IPS-15b (cell line): ENCODE results near the gene FRMD6.

Source experiments
- H3K27me3 ChIP-seq: one replicate; pipeline ENCODE4 v1.6.1; 2013; ENCODE audit warnings: low read length; ENCODE audit not compliant: control insufficient read depth, insufficient read depth
- H3K36me3 ChIP-seq: one replicate; pipeline ENCODE4 v1.6.1; 2013; ENCODE audit warnings: low read length; ENCODE audit not compliant: control insufficient read depth, insufficient read depth
- H3K4me1 ChIP-seq: one replicate; pipeline ENCODE4 v1.6.1; 2013; ENCODE audit warnings: mild to moderate bottlenecking, low read length; ENCODE audit not compliant: control insufficient read depth, insufficient read depth
- H3K4me3 ChIP-seq: one replicate; pipeline ENCODE4 v1.5.1; 2013; ENCODE audit warnings: low read depth, low read length
- H3K9ac ChIP-seq: one replicate; pipeline ENCODE4 v1.6.1; 2013; ENCODE audit warnings: low read depth, mild to moderate bottlenecking, low read length
- H3K9me3 ChIP-seq: one replicate; pipeline ENCODE4 v1.6.1; 2013; ENCODE audit warnings: mild to moderate bottlenecking, low read length; ENCODE audit not compliant: control insufficient read depth, insufficient read depth

The FRMD6 gene

GRCh38 chr14:51676549-51676948, 24.8 kb downstream of the FRMD6 start:
- H3K9ac ChIP-seq = no peak overlapping the region
- H3K27me3 ChIP-seq = no peaks in the 10 kb centered on the region
- no peak overlapping the region for H3K4me3 ChIP-seq
- no peaks in the 10 kb centered on the region for H3K9me3 ChIP-seq
- H3K4me1 ChIP-seq = no peaks in the 10 kb centered on the region
- H3K36me3 ChIP-seq = no peaks in the 10 kb centered on the region

DNA sequence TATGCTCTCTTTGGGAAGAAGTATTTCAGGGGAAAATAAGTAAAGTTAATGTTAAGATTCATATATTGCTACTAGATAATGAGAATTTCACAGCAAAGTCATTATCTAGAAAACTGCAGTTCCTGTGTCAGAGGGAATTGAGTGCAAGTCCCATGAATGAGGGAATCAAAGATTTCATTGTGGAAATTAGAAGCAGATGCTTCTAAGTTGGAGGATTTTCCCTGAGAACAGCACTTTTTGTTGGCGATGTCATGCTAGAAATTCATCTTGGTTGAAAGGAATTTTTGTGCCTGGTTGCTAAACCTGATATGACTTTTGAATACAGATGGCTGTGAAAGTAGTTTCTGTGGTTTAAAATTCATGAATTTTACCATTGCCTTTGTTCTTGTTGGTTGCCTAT, 25.6 kb downstream of the FRMD6 start:
- Histone ChIP-seq H3K4me3 (no peak overlapping the region), H3K36me3 (no peaks in the 10 kb centered on the region), H3K4me1 (no peaks in the 10 kb centered on the region), H3K9ac (no peak overlapping the region), H3K27me3 (no peaks in the 10 kb centered on the region), H3K9me3 (no peaks in the 10 kb centered on the region)

DNA sequence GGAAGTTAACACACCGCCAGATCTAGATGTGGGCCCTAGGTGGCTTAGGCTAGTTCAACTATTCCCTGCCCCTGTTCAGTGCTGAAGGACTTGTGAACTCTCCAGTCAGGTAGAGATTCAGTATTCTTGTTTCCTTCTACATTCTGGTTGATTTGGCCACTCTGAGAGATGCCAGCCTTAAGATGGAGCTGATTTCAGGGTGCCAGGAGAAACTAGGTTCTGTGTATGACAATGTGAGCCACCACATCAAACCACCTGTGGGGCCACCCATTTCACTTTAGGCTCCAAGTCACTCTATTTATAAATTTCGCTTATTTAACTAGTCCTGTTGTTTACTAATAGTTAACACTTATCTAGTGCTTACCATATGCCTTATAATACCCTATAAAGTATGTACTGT, 26.0 kb downstream of the FRMD6 start:
- no peak overlapping the region for H3K9ac ChIP-seq
- no peaks in the 10 kb centered on the region for H3K36me3 ChIP-seq
- no peaks in the 10 kb centered on the region for H3K27me3 ChIP-seq
- H3K9me3 ChIP-seq = no peaks in the 10 kb centered on the region
- H3K4me3 ChIP-seq = no peak overlapping the region
- no peaks in the 10 kb centered on the region for H3K4me1 ChIP-seq

DNA sequence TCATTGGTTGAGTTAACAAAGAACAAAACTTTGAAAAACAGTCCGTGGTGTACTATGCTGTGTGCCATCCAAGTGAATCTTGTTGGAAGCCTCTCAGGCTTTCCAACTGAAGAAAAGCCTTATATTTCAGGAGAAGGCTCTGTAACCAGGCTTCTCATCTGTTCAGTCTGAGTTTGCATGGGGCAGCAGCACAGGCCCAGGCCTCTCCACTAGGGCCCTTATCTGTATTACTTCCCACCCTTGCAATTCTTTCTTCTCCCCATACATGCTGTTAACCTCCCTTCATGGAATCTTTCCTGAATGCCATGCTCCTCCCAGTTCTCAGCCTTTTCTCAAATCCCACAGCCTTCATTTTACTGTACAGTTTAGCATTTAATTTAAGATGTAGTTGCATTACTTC, 28.3 kb downstream of the FRMD6 start:
- Histone ChIP-seq H3K9ac (no peak overlapping the region), H3K27me3 (no peaks in the 10 kb centered on the region), H3K9me3 (no peaks in the 10 kb centered on the region), H3K36me3 (no peaks in the 10 kb centered on the region), H3K4me1 (no peaks in the 10 kb centered on the region), H3K4me3 (no peak overlapping the region)

GRCh38 chr14:51681411-51681810, 29.7 kb downstream of the FRMD6 start:
- Histone ChIP-seq H3K36me3 (no peaks in the 10 kb centered on the region), H3K4me3 (no peak overlapping the region), H3K27me3 (no peaks in the 10 kb centered on the region), H3K9ac (no peak overlapping the region), H3K4me1 (no peaks in the 10 kb centered on the region), H3K9me3 (no peaks in the 10 kb centered on the region)

DNA sequence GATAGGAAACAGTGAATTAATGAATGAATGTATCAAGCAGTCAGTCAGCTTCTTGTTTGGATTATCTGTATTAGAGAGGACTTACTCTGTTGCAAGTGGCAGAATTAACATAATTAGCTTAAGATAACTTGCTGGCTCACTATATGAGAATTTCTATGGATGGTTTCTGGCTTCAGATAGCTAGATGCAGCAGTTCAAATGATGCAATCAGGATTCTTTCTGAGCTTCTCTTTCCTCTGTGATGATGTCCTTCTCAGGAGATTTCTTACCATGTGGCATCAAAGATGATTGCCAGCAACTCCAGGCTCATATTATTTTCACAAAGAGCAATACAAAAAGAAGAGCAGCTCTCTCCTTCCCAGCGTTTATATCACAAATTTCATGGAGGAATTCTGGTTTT, 30.7 kb downstream of the FRMD6 start:
- Histone ChIP-seq H3K4me3 (no peak overlapping the region), H3K27me3 (no peaks in the 10 kb centered on the region), H3K36me3 (no peaks in the 10 kb centered on the region), H3K9ac (no peak overlapping the region), H3K9me3 (no peaks in the 10 kb centered on the region), H3K4me1 (no peaks in the 10 kb centered on the region)

- Histone ChIP-seq H3K4me1 (no peaks in the 10 kb centered on the region), H3K4me3 (no peak overlapping the region), H3K36me3 (no peaks in the 10 kb centered on the region), H3K27me3 (no peaks in the 10 kb centered on the region), H3K9me3 (no peaks in the 10 kb centered on the region), H3K9ac (no peak overlapping the region)
Measured at GRCh38 chr14:51684760-51685159, 33.0 kb downstream of the FRMD6 start.

DNA sequence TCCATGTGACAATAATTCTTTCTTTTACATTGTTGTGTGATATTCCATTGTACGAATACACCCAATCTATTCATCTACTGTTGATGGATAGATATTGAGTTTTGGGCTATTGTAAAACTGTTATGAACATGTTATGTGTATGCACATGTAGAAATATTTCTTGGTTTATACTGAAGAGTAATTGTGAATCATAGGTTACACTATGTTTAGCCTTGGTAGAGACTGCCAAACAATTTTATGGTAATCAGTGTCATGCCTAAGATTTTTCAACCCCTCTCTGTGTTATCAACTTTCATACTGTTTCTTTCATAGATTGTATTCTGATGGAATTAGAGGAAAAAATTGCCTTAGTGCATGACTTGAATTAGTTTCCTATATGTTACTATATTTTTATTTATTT, 39.5 kb downstream of the FRMD6 start:
- H3K9ac ChIP-seq = no peak overlapping the region
- no peaks in the 10 kb centered on the region for H3K9me3 ChIP-seq
- no peak overlapping the region for H3K4me3 ChIP-seq
- no peaks in the 10 kb centered on the region for H3K27me3 ChIP-seq
- no peaks in the 10 kb centered on the region for H3K4me1 ChIP-seq
- no peaks in the 10 kb centered on the region for H3K36me3 ChIP-seq

DNA sequence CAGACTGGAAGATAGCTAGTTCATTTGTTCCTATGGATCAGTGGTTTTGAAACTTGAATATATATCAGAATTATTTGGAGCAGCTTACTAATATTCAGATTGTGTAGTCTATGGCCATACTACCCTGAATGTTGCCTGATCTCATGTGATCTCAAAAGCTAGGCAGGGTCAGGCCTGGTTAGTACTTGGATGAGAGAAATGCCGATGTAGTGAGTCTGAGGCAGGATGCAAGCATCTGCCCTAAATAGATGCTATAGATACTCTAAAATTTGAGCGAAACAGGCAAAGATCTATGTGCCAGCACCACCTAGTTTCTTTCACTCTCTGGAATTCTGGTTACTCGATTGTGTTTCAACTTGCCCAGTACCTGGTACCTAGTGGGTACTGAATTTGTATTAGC, 40.9 kb downstream of the FRMD6 start:
- Histone ChIP-seq H3K9me3 (no peaks in the 10 kb centered on the region), H3K4me3 (no peak overlapping the region), H3K36me3 (no peaks in the 10 kb centered on the region), H3K27me3 (no peaks in the 10 kb centered on the region), H3K4me1 (no peaks in the 10 kb centered on the region), H3K9ac (no peak overlapping the region)

- no peak overlapping the region for H3K4me3 ChIP-seq
- H3K9ac ChIP-seq = no peak overlapping the region
- H3K4me1 ChIP-seq = peaks cover 3% of the 10 kb centered on the region
- no peaks in the 10 kb centered on the region for H3K27me3 ChIP-seq
- H3K9me3 ChIP-seq = no peaks in the 10 kb centered on the region
- no peaks in the 10 kb centered on the region for H3K36me3 ChIP-seq
Measured at GRCh38 chr14:51697848-51698247, 46.1 kb downstream of the FRMD6 start.

DNA sequence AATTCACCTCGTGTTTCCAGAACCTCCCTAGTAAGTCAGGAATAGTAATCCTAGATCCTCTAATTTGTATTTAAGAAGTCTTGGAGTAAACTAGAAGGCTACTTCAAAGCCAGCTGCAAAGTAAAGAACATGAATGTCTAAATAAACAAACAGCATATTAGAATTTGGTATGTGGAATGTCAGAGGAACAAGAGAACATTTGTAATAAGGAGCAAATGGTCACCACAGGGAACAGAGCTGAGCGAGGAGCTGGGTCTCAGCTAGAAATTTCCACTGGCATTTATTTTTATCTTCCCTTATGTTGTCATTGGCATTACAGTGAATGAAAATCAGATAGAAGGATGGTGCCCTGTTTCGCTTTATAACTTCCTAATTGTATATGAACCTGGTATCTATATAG, 50.2 kb downstream of the FRMD6 start:
- Histone ChIP-seq H3K9ac (no peak overlapping the region), H3K9me3 (no peaks in the 10 kb centered on the region), H3K27me3 (no peaks in the 10 kb centered on the region), H3K4me3 (no peak overlapping the region), H3K4me1 (peaks cover 16% of the 10 kb centered on the region), H3K36me3 (no peaks in the 10 kb centered on the region)

DNA sequence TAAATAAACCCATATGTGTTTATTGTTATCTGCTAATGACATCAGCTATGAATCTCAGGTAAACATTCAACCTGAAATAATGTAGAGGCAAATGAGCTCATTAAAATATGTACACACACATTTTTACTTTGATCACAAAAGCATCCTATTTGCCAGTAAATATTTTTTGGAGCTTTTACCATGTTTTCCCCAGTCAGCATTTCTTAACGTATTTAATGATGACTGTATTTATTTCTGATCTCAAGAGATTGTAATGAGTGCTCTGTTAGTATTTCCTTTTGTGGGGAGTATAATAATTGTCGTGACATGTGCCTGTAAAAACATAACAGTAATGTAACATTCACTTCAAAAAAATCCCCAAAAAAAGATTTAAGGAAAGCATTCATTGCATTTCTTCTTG, 52.1 kb downstream of the FRMD6 start:
- Histone ChIP-seq H3K4me3 (no peak overlapping the region), H3K27me3 (no peaks in the 10 kb centered on the region), H3K4me1 (peaks cover 16% of the 10 kb centered on the region), H3K9me3 (no peaks in the 10 kb centered on the region), H3K36me3 (no peaks in the 10 kb centered on the region), H3K9ac (no peak overlapping the region)

GRCh38 chr14:51704545-51704944, 52.8 kb downstream of the FRMD6 start:
- Histone ChIP-seq H3K36me3 (no peaks in the 10 kb centered on the region), H3K27me3 (no peaks in the 10 kb centered on the region), H3K4me3 (no peak overlapping the region), H3K4me1 (peaks cover 16% of the 10 kb centered on the region), H3K9me3 (no peaks in the 10 kb centered on the region), H3K9ac (no peak overlapping the region)
